GM23338 (cell line): ENCODE data around the gene TUBB3. TPM values are rescaled to one million over a fixed set of nuclear protein-coding genes. Genes with fewer than 3 reads are reported as not detected.

Experiments used
- ATAC-seq: fragments of 200-7000 bp; cut with Tn5 transposase; 3 replicates; pipeline ENCODE4 v1.9.1; 2020
- DNase-seq: peaks from one replicate; pipeline ENCODE4 v3.0.0-alpha.2; 2015; ENCODE audit warnings: low spot score
- H2AFZ ChIP-seq: fragments of 200-600 bp; sonication (generic); 2 replicates; pipeline ENCODE4 v1.8.0; 2016; ENCODE audit warnings: antibody characterized with exemption, mild to moderate bottlenecking, moderate library complexity
- H3F3A ChIP-seq: fragments of 200-600 bp; sonication (generic); replicated peaks from 2 replicates; pipeline ENCODE4 v1.8.0; 2017; ENCODE audit warnings: antibody characterized with exemption, mixed run types, low read depth
- H3K27ac ChIP-seq: fragments of 200-600 bp; sonication (generic); 2 replicates; pipeline ENCODE4 v1.6.1; 2016; ENCODE audit warnings: low read depth
- H3K27me3 ChIP-seq: fragments of 200-600 bp; sonication (generic); 2 replicates; pipeline ENCODE4 v1.8.0; 2016; ENCODE audit warnings: mild to moderate bottlenecking, mixed run types, moderate library complexity; ENCODE audit not compliant: insufficient read depth
- H3K36me3 ChIP-seq: fragments of 200-600 bp; sonication (generic); 2 replicates; pipeline ENCODE4 v1.8.0; 2016; ENCODE audit warnings: mild to moderate bottlenecking; ENCODE audit not compliant: insufficient read depth
- H3K4me1 ChIP-seq: fragments of 200-600 bp; sonication (generic); 2 replicates; pipeline ENCODE4 v1.8.0; 2016; ENCODE audit warnings: mild to moderate bottlenecking, moderate library complexity; ENCODE audit not compliant: insufficient read depth
- H3K4me2 ChIP-seq: fragments of 200-600 bp; sonication (generic); 2 replicates; pipeline ENCODE4 v1.7.1; 2017; ENCODE audit warnings: mixed run types
- H3K4me3 ChIP-seq: fragments of 200-600 bp; sonication (generic); 2 replicates; pipeline ENCODE4 v1.6.1; 2016; ENCODE audit warnings: mixed run types
- H3K79me2 ChIP-seq: fragments of 200-600 bp; sonication (generic); replicated peaks from 2 replicates; pipeline ENCODE4 v1.8.0; 2017; ENCODE audit warnings: mild to moderate bottlenecking; ENCODE audit not compliant: insufficient read depth
- H3K9me2 ChIP-seq: fragments of 200-600 bp; sonication (generic); 2 replicates; pipeline ENCODE4 v1.8.0; 2017; ENCODE audit not compliant: insufficient read depth
- H4K20me1 ChIP-seq: fragments of 200-600 bp; sonication (generic); replicated peaks from 2 replicates; pipeline ENCODE4 v1.8.0; 2017; ENCODE audit warnings: mild to moderate bottlenecking; ENCODE audit not compliant: insufficient read depth
- H3K27ac Mint-ChIP-seq: 2 replicates; pipeline ENCODE4 v1.8.0; 2020; ENCODE audit warnings: inconsistent platforms, mild to moderate bottlenecking, moderate library complexity, mixed read lengths
- H3K27me3 Mint-ChIP-seq: 3 replicates; pipeline ENCODE4 v1.8.0; 2022; ENCODE audit warnings: low read depth, mild to moderate bottlenecking, moderate library complexity, mixed read lengths, inconsistent platforms; ENCODE audit not compliant: insufficient read depth, poor library complexity
- H3K36me3 Mint-ChIP-seq: 3 replicates; pipeline ENCODE4 v1.8.0; 2021; ENCODE audit warnings: low read depth, mild to moderate bottlenecking, inconsistent platforms, moderate library complexity, mixed read lengths
- H3K4me1 Mint-ChIP-seq: 3 replicates; pipeline ENCODE4 v1.8.0; 2020; ENCODE audit warnings: mild to moderate bottlenecking, inconsistent platforms, mixed read lengths
- H3K4me3 Mint-ChIP-seq: 3 replicates; pipeline ENCODE4 v1.8.0; 2021; ENCODE audit warnings: moderate library complexity, mild to moderate bottlenecking, inconsistent platforms, mixed read lengths
- H3K9me3 Mint-ChIP-seq: 3 replicates; pipeline ENCODE4 v1.8.0; 2020; ENCODE audit warnings: moderate library complexity, mild to moderate bottlenecking, inconsistent platforms, mixed read lengths
- CREB1 ChIP-seq: fragments of 250-450 bp; sonication (Bioruptor Pico); IDR thresholded peaks from 2 replicates; pipeline ENCODE4 v1.5.0; 2020; ENCODE audit warnings: low read depth, mild to moderate bottlenecking, moderate library complexity
- EZH2 ChIP-seq: fragments of 200-600 bp; sonication (generic); IDR thresholded peaks from one replicate; pipeline ENCODE4 v1.8.0; 2017; ENCODE audit warnings: antibody characterized with exemption, mild to moderate bottlenecking, low read depth; ENCODE audit not compliant: unreplicated experiment
- EZH2phosphoT487 ChIP-seq: fragments of 200-600 bp; sonication (generic); IDR thresholded peaks from one replicate; pipeline ENCODE4 v1.8.1; 2018; ENCODE audit warnings: antibody characterized with exemption; ENCODE audit not compliant: unreplicated experiment
- JUNB ChIP-seq: IDR thresholded peaks from one replicate; pipeline ENCODE4 v1.6.1; 2016; ENCODE audit warnings: antibody characterized with exemption; ENCODE audit not compliant: unreplicated experiment
- STAT1 ChIP-seq: IDR thresholded peaks from one replicate; pipeline ENCODE4 v1.6.1; 2016; ENCODE audit warnings: antibody characterized with exemption; ENCODE audit not compliant: unreplicated experiment
- ZNF114 ChIP-seq: fragments of 250-450 bp; sonication (Bioruptor Pico); IDR thresholded peaks from 2 replicates; pipeline ENCODE4 v1.5.0; 2020; ENCODE audit warnings: mild to moderate bottlenecking, moderate library complexity
- ZNF331 ChIP-seq: fragments of 250-450 bp; sonication (Bioruptor Pico); IDR thresholded peaks from 2 replicates; pipeline ENCODE4 v1.5.0; 2020; ENCODE audit warnings: low read depth, mild to moderate bottlenecking, moderate library complexity
- ZNF462 ChIP-seq: fragments of 250-450 bp; sonication (Bioruptor Pico); IDR thresholded peaks from 2 replicates; pipeline ENCODE4 v1.5.0; 2020; ENCODE audit warnings: mild to moderate bottlenecking, moderate library complexity
- polyA plus RNA-seq: library from polyadenylated mRNA; unstranded; fragments of >200 nt; fragmentation: Nextera tagmentation; extraction: Ambion mirVana; gene quantifications from 2 replicates; pipeline ENCODE4 v1.2.1, GENCODE V29; 2016
- total RNA-seq: library from RNA; depleted of rRNA; stranded (reverse); fragments of >200 nt; shearing (Covaris generic); gene quantifications from 2 replicates; pipeline ENCODE4 v1.2.3, GENCODE V29; 2014

The TUBB3 gene
- total and polyA plus RNA-seq, 2 experiments from 2014 or later: 149 to 443 TPM

- H3K27ac Mint-ChIP-seq: no peak overlapping the region
- no peak for ATAC-seq
- no peak overlapping the region for H2AFZ ChIP-seq
- no peaks in the 10 kb centered on the region for H3K9me3 Mint-ChIP-seq
- no peak overlapping the region for H3K27ac ChIP-seq
- no peaks in the 10 kb centered on the region for H3K9me2 ChIP-seq
- H4K20me1 ChIP-seq: no peaks in the 10 kb centered on the region; the same call in 1 of the 2 replicates
- no peaks in the 10 kb centered on the region for H3K36me3 ChIP-seq
- no peak overlapping the region; the same call in 2 of the 3 replicates for H3K4me3 Mint-ChIP-seq
- H3K27me3 ChIP-seq: peaks cover 4% of the 10 kb centered on the region; the same call in 1 of the 2 replicates
- no peaks in the 10 kb centered on the region for H3F3A ChIP-seq
- peaks cover 18% of the 10 kb centered on the region for H3K27me3 Mint-ChIP-seq
- no peaks in the 10 kb centered on the region for H3K79me2 ChIP-seq
- TF ChIP-seq STAT1: no peak
- TF ChIP-seq ZNF114 (CRISPR knock-in tag): no peak
- no peak for TF ChIP-seq ZNF331 (CRISPR knock-in tag)
- no peaks in the 10 kb centered on the region for H3K4me1 ChIP-seq
- no peak for DNase-seq
- no peak overlapping the region for H3K4me3 ChIP-seq
- peaks cover 19% of the 10 kb centered on the region for H3K36me3 Mint-ChIP-seq
- H3K4me2 ChIP-seq: no peak overlapping the region
- H3K4me1 Mint-ChIP-seq: peaks cover 9% of the 10 kb centered on the region
Observed at GRCh38 chr16:89954462-89954861, 31.3 kb downstream of the TUBB3 start.

DNA sequence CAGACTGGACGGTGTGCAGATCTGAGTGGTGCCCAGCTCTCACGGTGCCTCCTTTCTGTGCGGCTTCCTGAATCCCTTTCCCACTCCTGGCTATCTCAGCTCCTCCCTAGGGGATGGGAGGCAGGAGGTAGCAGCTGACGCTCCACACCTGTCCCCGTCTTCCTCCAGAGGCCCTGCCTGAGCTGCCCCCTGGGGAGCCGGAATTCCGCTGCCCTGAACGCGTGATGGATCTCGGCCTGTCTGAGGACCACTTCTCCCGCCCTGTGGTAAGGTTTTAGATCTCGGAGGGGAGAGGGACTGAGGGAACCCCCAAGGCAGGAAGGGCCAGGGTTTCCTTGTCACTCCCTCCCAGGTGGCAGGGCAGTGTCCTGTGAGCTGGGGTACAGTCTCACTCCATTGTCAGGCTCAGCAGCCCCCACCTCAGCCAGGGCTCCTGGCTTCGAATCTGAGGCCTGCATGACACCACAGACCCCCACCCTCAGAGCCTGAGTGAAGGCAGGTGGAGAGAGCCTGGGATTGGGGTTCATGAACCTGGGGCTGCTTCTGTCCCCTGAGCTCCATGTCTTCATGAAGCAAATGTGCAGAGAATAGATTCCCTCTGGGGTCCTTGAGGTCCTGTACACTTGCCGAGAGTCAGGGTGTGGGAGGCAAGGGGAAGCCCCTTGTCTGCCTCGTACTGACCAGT is 32.0 kb downstream of the TUBB3 start:
- no peak overlapping the region for H3K4me2 ChIP-seq
- H3K27me3 ChIP-seq: no peaks in the 10 kb centered on the region
- peaks cover 25% of the 10 kb centered on the region for H3K36me3 Mint-ChIP-seq
- H3K4me1 Mint-ChIP-seq: peaks cover 9% of the 10 kb centered on the region
- no peaks in the 10 kb centered on the region for H3K36me3 ChIP-seq
- no peak overlapping the region for H3K4me3 ChIP-seq
- H3K27ac Mint-ChIP-seq: no peak overlapping the region
- peaks cover 12% of the 10 kb centered on the region for H3K27me3 Mint-ChIP-seq
- no peaks in the 10 kb centered on the region; the same call in 1 of the 2 replicates for H4K20me1 ChIP-seq
- ATAC-seq (peak; percentile 40), DNase-seq (peak; percentile 46)
- no peak overlapping the region for H3K27ac ChIP-seq
- TF ChIP-seq JUNB (no peak), STAT1 (no peak), EZH2 (no peak), EZH2phosphoT487 (no peak), ZNF331 (CRISPR knock-in tag) (no peak), ZNF462 (CRISPR knock-in tag) (no peak), CREB1 (CRISPR knock-in tag) (no peak)
- no peaks in the 10 kb centered on the region for H3K9me2 ChIP-seq
- H3K9me3 Mint-ChIP-seq: no peaks in the 10 kb centered on the region
- H3K4me3 Mint-ChIP-seq: no peak overlapping the region
- no peaks in the 10 kb centered on the region for H3K79me2 ChIP-seq
- H3F3A ChIP-seq: no peaks in the 10 kb centered on the region
- no peak overlapping the region for H2AFZ ChIP-seq
- H3K4me1 ChIP-seq: no peaks in the 10 kb centered on the region
